ENCODE data around the gene NAIF1. TPM values are rescaled to one million over a fixed set of nuclear protein-coding genes. Genes with fewer than 3 reads are reported as not detected.

NAIF1 gene
- total RNA-seq, 1 experiment from 2014 or later: 12.4 TPM

GRCh38 chr9:128115187-128116103 is 48.3 kb upstream of the NAIF1 start:
- no peaks in the 10 kb centered on the region for H3K27me3 Mint-ChIP-seq (ENCODE audit: low read depth)
- peaks cover 11% of the 10 kb centered on the region for H3K36me3 Mint-ChIP-seq
- TF ChIP-seq MYBL2 (CRISPR knock-in tag; IDR thresholded peaks at IDR 0.05) (no peak), GABPB1 (CRISPR knock-in tag; IDR thresholded peaks at IDR 0.05) (peak; percentile 73)
- DNase-seq (ENCODE audit: low spot score) (no peak), ATAC-seq (no peak)
- no peak overlapping the region for H3K27ac Mint-ChIP-seq
- ChIA-PET CTCF (interaction anchor here (0.6 to 4.3 kb wide), 4 partner anchors 9 to 160 kb away, joined by 3 to 32 read pairs (median 3); no protein-coding TSS in a partner anchor), POLR2A (interaction anchor here (0.5 kb wide), 1 partner anchor 183 kb away, joined by 3 read pairs; no protein-coding TSS in a partner anchor)
- peaks cover 10% of the 10 kb centered on the region for H3K4me1 Mint-ChIP-seq
- H3K4me3 Mint-ChIP-seq: no peak overlapping the region
- H3K9me3 Mint-ChIP-seq: peaks cover 3% of the 10 kb centered on the region; the same call in 1 of the 2 replicates

- Mint-ChIP-seq H3K9me3 (peaks cover 3% of the 10 kb centered on the region; the same call in 1 of the 2 replicates), H3K36me3 (peaks cover 11% of the 10 kb centered on the region), H3K4me3 (no peak overlapping the region), H3K27me3 (ENCODE audit: low read depth) (no peaks in the 10 kb centered on the region), H3K27ac (no peak overlapping the region), H3K4me1 (peaks cover 13% of the 10 kb centered on the region)
- no peak for TF ChIP-seq IRF1 (CRISPR knock-in tag; IDR thresholded peaks at IDR 0.05)
- no peak for TF ChIP-seq ZNF232 (CRISPR knock-in tag; IDR thresholded peaks at IDR 0.05)
- TF ChIP-seq MAX (CRISPR knock-in tag; IDR thresholded peaks at IDR 0.05): no peak
- no peak for TF ChIP-seq ZNF423 (CRISPR knock-in tag; IDR thresholded peaks at IDR 0.05)
- no peak for TF ChIP-seq ELF4 (CRISPR knock-in tag; IDR thresholded peaks at IDR 0.05; ENCODE audit: low read depth)
- TF ChIP-seq KAT7 (CRISPR knock-in tag; IDR thresholded peaks at IDR 0.05; ENCODE audit: borderline replicate concordance): no peak
- TF ChIP-seq ZNF532 (CRISPR knock-in tag; IDR thresholded peaks at IDR 0.05; ENCODE audit: borderline replicate concordance): no peak
- TF ChIP-seq ZNF671 (CRISPR knock-in tag; IDR thresholded peaks at IDR 0.05): no peak
- TF ChIP-seq FOXJ3 (CRISPR knock-in tag; IDR thresholded peaks at IDR 0.05; ENCODE audit: borderline replicate concordance): no peak
- TF ChIP-seq ZNF138 (CRISPR knock-in tag; conservative IDR thresholded peaks at IDR 0.05): no peak
- no peak for TF ChIP-seq E2F4 (CRISPR knock-in tag; IDR thresholded peaks at IDR 0.05; ENCODE audit: borderline replicate concordance, low read depth)
- no peak for TF ChIP-seq TEAD4 (CRISPR knock-in tag; IDR thresholded peaks at IDR 0.05)
- no peak for TF ChIP-seq IRF2 (CRISPR knock-in tag; IDR thresholded peaks at IDR 0.05; ENCODE audit: borderline replicate concordance, low read depth)
- TF ChIP-seq NFE2L1 (CRISPR knock-in tag; IDR thresholded peaks at IDR 0.05): no peak
- TF ChIP-seq SP1 (CRISPR knock-in tag; conservative IDR thresholded peaks at IDR 0.05): no peak
- no peak for TF ChIP-seq CTCF (IDR thresholded peaks at IDR 0.05)
- no peak for TF ChIP-seq TP53 (CRISPR knock-in tag; IDR thresholded peaks at IDR 0.05)
- ATAC-seq (no peak), DNase-seq (ENCODE audit: low spot score) (no peak)
- CTCF ChIA-PET: interaction anchor here (1.0 to 4.3 kb wide), 2 partner anchors 10 to 12 kb away, joined by 3 to 32 read pairs; no protein-coding TSS in a partner anchor
- POLR2A ChIA-PET: interaction anchor here (0.5 kb wide), 1 partner anchor 182 kb away, joined by 3 read pairs; no protein-coding TSS in a partner anchor
Observed at GRCh38 chr9:128114326-128115186, 47.4 kb upstream of the NAIF1 start.
